H1 (cell line): ENCODE results near the gene ZNF804B. TPM values are rescaled to one million over a fixed set of nuclear protein-coding genes. Genes with fewer than 3 reads are reported as not detected.

Source experiments
- CTCF ChIA-PET: fragments of 300-600 bp; sonication (Branson Sonifier 250); formaldehyde crosslinking; loops from one replicate; lab custom pipeline; 2021; ENCODE audit not compliant: partially characterized antibody; lab: Charles Lee
- POLR2A ChIA-PET: fragments of 300-600 bp; sonication (Branson Sonifier 250); formaldehyde crosslinking; loops from one replicate; lab custom pipeline; 2021; ENCODE audit warnings: inconsistent platforms; ENCODE audit not compliant: partially characterized antibody; lab: Charles Lee
- DNase-seq, 2 experiments: peaks; one replicate each; pipeline versions ENCODE4 v3.0.0 to v3.0.0-alpha.2; 2010 to 2022; ENCODE audit warnings: low spot score in 2 of 2, low read depth in 1 of 2, mixed read lengths in 1 of 2
- FAIRE-seq: peaks from 2 replicates; lab custom pipeline; 2011; peaks lifted over from hg19 to GRCh38; lab: Jason Lieb, UNC
- H2AFZ ChIP-seq: 2 replicates; pipeline ENCODE4 v1.8.1; 2012; ENCODE audit warnings: low read length, inconsistent platforms
- H2AK5ac ChIP-seq: 2 replicates; pipeline ENCODE4 v1.6.1; 2013; ENCODE audit warnings: low read depth, low read length
- H2BK120ac ChIP-seq: replicated peaks from 2 replicates; pipeline ENCODE3; 2013; ENCODE audit warnings: low read depth, low read length, inconsistent platforms
- H2BK12ac ChIP-seq: 2 replicates; pipeline ENCODE4 v1.6.1; 2013; ENCODE audit warnings: low read depth, low read length
- H2BK15ac ChIP-seq: 2 replicates; pipeline ENCODE4 v1.6.1; 2013; ENCODE audit warnings: low read length
- H2BK20ac ChIP-seq: 2 replicates; pipeline ENCODE4 v1.6.1; 2013; ENCODE audit warnings: low read length
- H2BK5ac ChIP-seq: 2 replicates; pipeline ENCODE4 v1.6.1; 2013; ENCODE audit warnings: low read depth, low read length
- H3K14ac ChIP-seq: 2 replicates; pipeline ENCODE4 v1.6.1; 2013; ENCODE audit warnings: inconsistent platforms; ENCODE audit not compliant: insufficient read length
- H3K18ac ChIP-seq: 2 replicates; pipeline ENCODE4 v1.6.1; 2013; ENCODE audit warnings: low read length; ENCODE audit errors: extremely low read depth
- H3K23ac ChIP-seq: 2 replicates; pipeline ENCODE4 v1.6.1; 2013; ENCODE audit warnings: inconsistent platforms; ENCODE audit not compliant: insufficient read length
- H3K23me2 ChIP-seq: 2 replicates; pipeline ENCODE4 v1.6.1; 2013; ENCODE audit warnings: low read depth, low read length
- H3K27ac ChIP-seq: 2 replicates; pipeline ENCODE4 v1.6.1; 2011; ENCODE audit warnings: low read depth, low read length, inconsistent platforms
- H3K27me3 ChIP-seq, 4 experiments: replicated peaks in 1 of 4; 1 replicate in 1 of 4; 2 replicates in 3 of 4; pipeline versions ENCODE4 v1.6.1 to v1.8.1; 2011 to 2013; ENCODE audit warnings: low read length in 3 of 4, mild to moderate bottlenecking in 3 of 4, inconsistent platforms in 2 of 4, mixed read lengths in 2 of 4, moderate library complexity in 1 of 4; ENCODE audit not compliant: control insufficient read depth in 3 of 4, insufficient read depth in 3 of 4; ENCODE audit errors: extremely low read depth in 1 of 4
- H3K36me3 ChIP-seq, 4 experiments: 2 replicates each; pipeline versions ENCODE4 v1.6.1 to v1.8.1; 2011 to 2013; ENCODE audit warnings: mild to moderate bottlenecking in 4 of 4, low read length in 3 of 4, moderate library complexity in 2 of 4, control low read depth in 1 of 4, inconsistent platforms in 1 of 4; ENCODE audit not compliant: insufficient read depth in 4 of 4, control insufficient read depth in 2 of 4
- H3K4ac ChIP-seq: replicated peaks from 2 replicates; pipeline ENCODE3; 2013; ENCODE audit warnings: low read length, low read depth, mixed read lengths, inconsistent platforms; ENCODE audit not compliant: insufficient read length
- H3K4me1 ChIP-seq, 4 experiments: replicated peaks in 1 of 4; 1 replicate in 1 of 4; 2 replicates in 3 of 4; pipeline versions ENCODE4 v1.6.1 to v1.8.1; 2011 to 2013; ENCODE audit warnings: low read length in 3 of 4, inconsistent platforms in 2 of 4, mixed read lengths in 1 of 4; ENCODE audit not compliant: insufficient read depth in 4 of 4, control insufficient read depth in 3 of 4
- H3K4me2 ChIP-seq, 2 experiments: 2 replicates each; pipeline versions ENCODE4 v1.6.1 to v1.8.1; 2011 to 2013; ENCODE audit warnings: low read depth in 2 of 2, low read length in 2 of 2, control low read depth in 1 of 2, inconsistent platforms in 1 of 2, mild to moderate bottlenecking in 1 of 2; ENCODE audit not compliant: insufficient read depth in 1 of 2
- H3K4me3 ChIP-seq, 4 experiments: fragments of 200-600, 300-600 bp in 1 of 4; sonication (generic), shearing (Covaris generic), sonication (Bioruptor Twin) in 1 of 4; 2 replicates each; pipeline versions ENCODE4 v1.5.1 to v1.8.1; 2011 to 2016; ENCODE audit warnings: low read length in 4 of 4, low read depth in 3 of 4, control low read depth in 2 of 4, inconsistent platforms in 2 of 4, mild to moderate bottlenecking in 2 of 4, mixed read lengths in 1 of 4, moderate library complexity in 1 of 4; ENCODE audit not compliant: insufficient read depth in 2 of 4; ENCODE audit errors: extremely low read depth in 1 of 4
- H3K56ac ChIP-seq: replicated peaks from 2 replicates; pipeline ENCODE3; 2013; ENCODE audit warnings: low read depth, mild to moderate bottlenecking, mixed read lengths, low read length, inconsistent platforms; ENCODE audit not compliant: insufficient read length
- H3K79me1 ChIP-seq: 2 replicates; pipeline ENCODE4 v1.6.1; 2013; ENCODE audit warnings: low read depth, low read length, control low read depth
- H3K79me2 ChIP-seq, 2 experiments: 2 replicates each; pipeline versions ENCODE4 v1.6.1 to v1.8.1; 2012 to 2013; ENCODE audit warnings: low read length in 2 of 2, mild to moderate bottlenecking in 2 of 2, inconsistent platforms in 1 of 2; ENCODE audit not compliant: insufficient read depth in 2 of 2, control insufficient read depth in 1 of 2
- H3K9ac ChIP-seq, 4 experiments: replicated peaks in 1 of 4; 1 replicate in 1 of 4; 2 replicates in 3 of 4; pipeline versions ENCODE4 v1.6.1 to v1.8.1; 2011 to 2013; ENCODE audit warnings: low read depth in 3 of 4, low read length in 3 of 4, control low read depth in 2 of 4, mild to moderate bottlenecking in 2 of 4, moderate library complexity in 2 of 4, inconsistent platforms in 1 of 4; ENCODE audit errors: extremely low read depth in 1 of 4
- H3K9me3 ChIP-seq, 2 experiments: 2 replicates each; pipeline versions ENCODE4 v1.6.1 to v1.8.1; 2012 to 2013; ENCODE audit warnings: mild to moderate bottlenecking in 2 of 2, moderate library complexity in 2 of 2, control low read depth in 1 of 2, inconsistent platforms in 1 of 2, low read depth in 1 of 2, low read length in 1 of 2, mixed read lengths in 1 of 2; ENCODE audit not compliant: insufficient read depth in 2 of 2
- H4K20me1 ChIP-seq, 2 experiments: replicated peaks in 1 of 2; 2 replicates each; pipeline versions ENCODE3 to v1.8.1; 2011 to 2013; ENCODE audit warnings: inconsistent platforms in 2 of 2, low read length in 2 of 2, mild to moderate bottlenecking in 1 of 2; ENCODE audit not compliant: insufficient read depth in 2 of 2, control insufficient read depth in 1 of 2
- H4K5ac ChIP-seq: 2 replicates; pipeline ENCODE4 v1.6.1; 2013; ENCODE audit warnings: low read length, low read depth, mixed read lengths, inconsistent platforms; ENCODE audit not compliant: insufficient read length
- H4K8ac ChIP-seq: 2 replicates; pipeline ENCODE4 v1.8.0; 2013; ENCODE audit warnings: mild to moderate bottlenecking, moderate library complexity, low read length, inconsistent platforms; ENCODE audit not compliant: insufficient read depth; ENCODE audit errors: extremely low read depth
- H4K91ac ChIP-seq: replicated peaks from 2 replicates; pipeline ENCODE3; 2013; ENCODE audit warnings: low read length, mixed read lengths, inconsistent platforms; ENCODE audit not compliant: insufficient read length
- CBX5 ChIP-seq: fragments of 300-800, 300-1000 bp; sonication (generic); IDR thresholded peaks from 2 replicates; pipeline ENCODE4 v1.7.1; 2016; ENCODE audit warnings: antibody characterized with exemption, low read length, low read depth
- WGBS, 2 experiments: shearing (Covaris generic) in 1 of 2; methylation state at CpG; one replicate each; pipeline versions ENCODE4 v1.1.6 to v1.1.7; 2013 to 2015; ENCODE audit warnings: low lambda C conversion rate in 2 of 2, mixed read lengths in 2 of 2, inconsistent platforms in 1 of 2, low coverage in 1 of 2, missing lambda C conversion rate in 1 of 2; ENCODE audit not compliant: insufficient replicate concordance in 2 of 2, insufficient coverage in 1 of 2, insufficient read length in 1 of 2; ENCODE audit errors: extremely low coverage in 1 of 2, missing lambda C conversion rate in 1 of 2; 5-methylcytosine and 5-hydroxymethylcytosine counted together
- polyA plus RNA-seq, 7 experiments: library from polyadenylated mRNA; depleted of rRNA in 3 of 7; stranded (reverse) in 5 of 7; unstranded in 2 of 7; fragments of >200 nt in 5 of 7; fragments of 200-250 nt in 2 of 7; gene quantifications; 1 replicate in 5 of 7; 2 replicates in 1 of 7; 4 replicates in 1 of 7; pipeline versions ENCODE4 v1.2.1 to v1.2.3, GENCODE V29; 2011 to 2013; ENCODE audit warnings: missing spikeins in 2 of 7, mixed read lengths in 2 of 7
- total RNA-seq: library from RNA; stranded (reverse); fragmentation: NEBNext Ultra II Directional; extraction: Animal tissue kit (Norgen Biotek cat#: 25700); gene quantifications from 2 replicates; pipeline ENCODE4 v1.2.1, GENCODE V29; 2021

The ZNF804B gene
- total and polyA plus RNA-seq, 2 of the 8 experiments (the other 6 are each of a cell fraction or from before 2014, with no cell fraction given): not detected

- Histone ChIP-seq H3K27ac (no peak overlapping the region), H3K14ac (no peak overlapping the region), H3K9me3 (no peaks in the 10 kb centered on the region), H3K23me2 (no peaks in the 10 kb centered on the region), H2BK120ac (no peak overlapping the region), H4K91ac (no peak overlapping the region), H3K23ac (no peak overlapping the region), H2AK5ac (no peak overlapping the region), H3K18ac (no peak overlapping the region), H3K4me2 (no peak overlapping the region), H3K27me3 (no peaks in the 10 kb centered on the region), H3K79me2 (no peaks in the 10 kb centered on the region), H2BK20ac (no peak overlapping the region), H2AFZ (no peak overlapping the region), H2BK12ac (no peak overlapping the region), H2BK5ac (no peak overlapping the region), H3K56ac (no peak overlapping the region), H4K8ac (no peak overlapping the region), H3K79me1 (no peaks in the 10 kb centered on the region), H4K5ac (no peak overlapping the region), H3K4me3 (no peak overlapping the region), H3K4me1 (peaks cover 0 to 3% (median 0%) of the 10 kb centered on the region in 4 experiments; a peak in 1 of 7 replicates), H3K4ac (no peak overlapping the region), H4K20me1 (no peaks in the 10 kb centered on the region), H3K9ac (no peak overlapping the region), H2BK15ac (no peak overlapping the region), H3K36me3 (no peaks in the 10 kb centered on the region)
- CTCF ChIA-PET: no interaction called here
- FAIRE-seq: no peak
- TF ChIP-seq CBX5: no peak
- DNase-seq: no peak
- POLR2A ChIA-PET: no interaction called here
- WGBS, 2 experiments: 93% methylated on average over 5 of the region's 5 CpGs; no CpG with 5 or more reads in 1 of the 2 experiments
Measured at GRCh38 chr7:89183712-89184111, 424.2 kb downstream of the ZNF804B start.
